GM21529 (cell line): ENCODE measurements around the gene KMT2D.
"Not testable (repeated sequence)": the region's sequence is repeated elsewhere in the genome, so short reads cannot be mapped to it uniquely, and the experiment has no call there.

Experiments used
- ATAC-seq: cut with Tn5 transposase; IDR thresholded peaks from one replicate; pipeline ENCODE4 v1.9.1; 2021; ENCODE audit not compliant: unreplicated experiment

KMT2D gene

DNA sequence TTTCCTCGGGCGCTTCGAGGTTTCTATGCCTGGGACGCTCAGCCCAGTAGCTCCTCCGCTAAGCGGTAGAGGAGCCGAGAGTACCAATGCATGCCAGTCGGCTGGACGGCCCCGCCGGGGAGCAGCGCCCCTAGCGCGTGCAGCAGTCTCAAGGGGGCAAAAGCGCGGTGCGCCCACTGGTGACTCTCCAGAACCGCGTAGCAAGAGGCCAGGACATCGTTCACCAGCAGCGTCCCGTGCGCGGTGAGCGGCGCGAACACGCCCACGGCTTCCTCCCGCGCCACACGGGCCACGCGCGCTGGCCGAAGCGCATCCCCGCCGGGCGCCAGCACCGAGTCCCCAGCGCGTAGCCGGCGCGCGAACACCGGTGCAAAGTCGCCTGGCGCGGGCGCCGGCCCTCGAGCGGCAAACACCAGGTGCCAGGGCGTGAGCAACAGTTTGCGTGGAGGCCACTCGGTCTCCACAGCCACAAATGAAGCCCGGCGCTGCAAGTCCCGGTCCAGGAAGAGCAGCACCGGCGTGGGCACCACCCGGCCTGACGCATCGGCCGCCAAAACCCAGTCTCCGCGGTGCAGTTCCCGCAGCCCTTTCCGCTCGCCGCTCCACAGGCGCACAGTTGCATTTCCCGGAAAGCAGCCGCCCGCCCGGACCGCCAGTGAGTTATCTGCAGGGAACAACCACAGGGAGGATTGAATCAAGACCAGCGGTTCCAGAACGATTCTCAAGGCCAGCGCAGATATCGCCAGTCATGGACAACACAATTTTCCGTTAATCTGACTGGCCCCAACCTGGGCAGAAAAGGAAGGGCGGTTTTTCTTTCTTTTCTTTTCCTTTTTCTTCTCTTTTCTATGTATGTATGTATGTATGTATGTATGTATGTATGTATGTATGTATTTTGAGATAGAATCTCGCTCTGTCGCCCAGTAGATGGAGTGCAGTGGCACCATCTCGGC, 29.5 kb upstream of the KMT2D start:
- ATAC-seq, result no peak

DNA sequence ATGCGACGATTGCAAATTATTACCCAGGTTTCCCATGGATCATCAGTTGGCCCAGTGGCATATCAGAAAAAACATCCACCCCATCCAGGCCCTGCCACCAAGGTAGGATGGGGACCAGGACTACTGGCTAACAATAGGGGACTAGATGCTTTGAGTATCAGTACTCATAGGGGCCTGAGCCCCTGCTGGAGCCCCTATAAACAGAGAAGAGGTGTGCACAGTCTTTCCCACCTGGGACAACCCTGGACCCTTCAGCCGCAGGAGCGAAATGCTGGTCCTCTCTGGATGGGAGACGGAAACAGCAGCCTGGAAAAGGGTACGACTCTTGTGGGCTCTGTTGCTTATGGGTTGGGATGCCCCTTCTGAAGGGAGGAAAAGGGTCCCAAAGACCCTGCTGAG, 28.3 kb upstream of the KMT2D start:
- ATAC-seq, result no peak

DNA sequence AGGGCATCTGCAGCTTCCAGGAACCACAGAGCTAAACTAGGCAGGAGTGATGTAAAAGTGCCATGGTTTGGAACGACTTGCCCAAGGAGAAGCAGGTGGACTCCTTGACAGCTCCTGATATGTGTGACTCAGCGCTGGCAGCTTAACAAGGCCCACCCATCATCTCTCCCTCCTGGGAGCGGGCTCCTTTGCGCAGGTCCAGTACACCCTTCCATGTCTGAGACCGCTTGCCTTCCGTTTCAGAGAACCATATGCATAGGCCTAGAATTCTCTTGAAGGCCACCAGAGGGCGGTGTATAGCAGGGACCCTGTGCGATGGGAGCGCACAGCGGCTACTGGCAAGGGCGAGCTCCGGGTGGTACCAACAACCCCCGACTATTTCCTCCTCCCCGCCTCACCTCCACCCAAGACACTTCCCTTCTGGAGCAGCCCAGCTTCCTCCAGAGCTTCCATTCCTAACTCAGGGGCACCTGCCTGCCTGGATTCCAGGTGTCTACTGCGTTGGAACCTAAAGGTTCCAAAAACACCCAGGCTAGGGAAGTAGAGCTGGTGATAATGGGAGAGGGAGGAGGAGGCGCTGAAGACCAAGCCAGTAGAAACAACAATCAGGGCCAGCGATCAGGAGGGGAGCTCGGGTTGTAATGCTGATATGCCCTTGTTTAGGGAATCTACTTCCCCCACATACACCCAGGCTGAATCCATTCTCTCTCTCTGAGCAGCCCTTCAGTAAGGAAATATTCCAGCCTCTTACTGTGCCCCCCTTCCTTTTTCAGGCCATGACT, 27.7 kb upstream of the KMT2D start:
- peak; percentile 87 for ATAC-seq

DNA sequence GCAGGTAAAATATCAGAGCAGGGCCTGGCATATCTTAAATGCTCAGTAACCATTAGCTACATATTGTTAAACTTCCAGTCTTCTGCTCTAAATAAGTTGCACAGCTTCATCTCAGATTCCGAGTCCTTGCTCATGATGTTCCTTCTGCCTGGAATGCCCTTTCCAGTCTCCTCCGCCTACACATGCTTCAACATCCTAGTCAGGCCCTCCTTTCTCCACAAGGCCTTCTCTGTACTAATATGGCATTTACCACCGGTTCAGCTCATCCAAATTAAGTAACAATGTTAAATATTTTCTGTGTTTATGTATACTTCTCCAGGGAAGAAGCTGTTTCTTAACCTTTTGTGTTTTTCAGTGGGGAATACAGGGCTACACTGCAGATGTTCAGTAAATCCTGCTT, 25.5 kb upstream of the KMT2D start:
- ATAC-seq, result no peak

DNA sequence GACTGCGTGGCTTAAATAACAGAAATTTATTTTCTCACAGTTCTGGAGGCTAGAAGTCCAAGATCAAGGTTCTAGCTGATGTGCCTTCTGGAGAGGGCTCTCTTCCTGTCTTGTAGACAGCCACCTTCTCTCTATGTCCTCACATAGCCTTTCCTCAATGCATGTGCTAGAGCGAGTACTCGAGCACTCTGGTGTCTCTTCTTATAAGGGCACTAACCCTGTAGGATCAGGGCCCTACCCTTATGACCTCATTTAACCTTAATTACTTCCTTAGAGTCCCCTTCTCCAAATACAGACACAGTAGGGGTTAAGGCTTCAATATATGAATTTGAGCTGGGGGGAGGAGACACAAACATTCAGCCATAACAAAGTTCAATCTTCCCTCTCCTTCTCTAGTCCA, 23.8 kb upstream of the KMT2D start:
- ATAC-seq, result no peak

DNA sequence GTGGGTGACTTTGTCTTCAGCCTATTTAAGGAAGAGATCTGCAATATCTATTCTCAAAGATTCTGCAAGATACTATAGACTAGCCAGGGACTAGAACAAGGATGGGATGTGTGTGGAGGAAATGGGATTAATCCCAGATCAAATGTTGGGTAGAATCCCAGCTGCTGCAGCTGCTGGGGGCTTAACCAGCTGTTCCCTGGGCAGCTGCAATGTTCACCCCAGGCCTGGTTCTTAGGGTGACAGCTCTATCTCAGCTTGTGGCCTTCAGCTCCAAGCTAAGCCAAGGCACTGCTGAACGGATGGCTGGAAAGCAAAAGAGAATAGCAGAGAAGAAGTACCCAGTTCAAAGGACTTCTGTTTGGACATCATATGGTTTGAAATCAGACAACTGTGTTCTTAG, 19.2 kb upstream of the KMT2D start:
- no peak for ATAC-seq

DNA sequence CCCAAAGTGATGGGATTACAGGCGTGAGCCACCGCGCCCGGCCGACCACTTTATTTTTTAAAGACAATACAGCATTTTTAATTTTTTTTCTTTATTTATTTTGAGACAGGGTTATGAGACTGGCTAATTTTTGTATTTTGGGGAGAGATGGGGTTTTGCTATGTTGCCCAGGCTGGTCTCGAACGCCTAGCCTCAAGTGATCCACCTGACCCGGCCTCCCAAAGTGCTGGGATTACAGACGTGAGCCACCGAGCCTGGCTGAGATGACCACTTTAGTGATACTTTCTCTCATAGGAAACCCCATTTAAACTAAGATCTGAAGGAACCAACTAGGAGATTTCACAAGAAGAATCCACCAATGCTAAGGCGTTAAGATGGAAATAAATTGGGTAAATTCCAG, 10.4 kb upstream of the KMT2D start:
- no peak for ATAC-seq

DNA sequence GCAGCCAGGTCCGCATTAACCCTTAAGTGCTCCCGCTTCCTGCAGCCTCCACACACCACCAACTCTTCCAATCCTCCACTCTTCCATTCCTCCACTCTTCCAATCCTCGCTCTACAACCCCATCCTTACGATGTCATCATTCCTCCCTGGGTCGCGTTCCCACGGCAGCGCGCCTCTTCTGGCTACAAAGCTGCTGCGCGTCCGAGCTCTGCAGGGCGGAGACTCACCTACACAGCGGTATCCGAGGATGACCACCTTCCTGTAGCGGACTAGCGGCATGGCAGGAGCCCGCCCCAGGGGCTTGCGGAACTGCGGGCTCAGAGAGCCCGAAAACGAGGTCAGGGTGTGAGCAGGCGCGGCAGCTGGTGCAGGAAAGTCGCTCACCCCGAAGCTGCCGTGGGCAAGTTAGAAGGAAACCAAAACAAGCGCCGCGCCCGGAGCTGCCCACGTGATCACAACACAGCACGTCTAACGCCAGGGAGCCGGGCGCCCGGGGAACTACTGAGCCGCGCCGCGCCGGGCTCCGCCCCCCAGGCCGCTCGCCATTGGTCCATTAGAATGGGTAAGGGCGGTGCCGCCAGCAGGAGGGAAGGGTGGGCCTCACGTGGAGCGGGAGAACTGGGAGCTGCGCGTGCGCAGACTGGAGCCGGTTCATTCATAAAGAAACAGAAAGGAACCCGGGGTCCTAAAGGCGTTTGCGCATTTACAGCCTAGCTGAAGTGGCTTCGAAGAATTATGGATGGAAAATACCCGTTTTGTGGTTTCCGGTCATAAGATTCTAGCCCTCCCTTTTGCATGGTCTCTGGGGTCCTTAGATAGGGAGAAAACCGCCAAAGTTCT, 9.1 kb upstream of the KMT2D start, which contains the start of gene RHEBL1:
Gene RHEBL1, minus strand, starts transcription at position 473 of the 840 bp plus-strand sequence. Its CDS starts 194 bp downstream, at position 279.
- peak; percentile 97 for ATAC-seq

DNA sequence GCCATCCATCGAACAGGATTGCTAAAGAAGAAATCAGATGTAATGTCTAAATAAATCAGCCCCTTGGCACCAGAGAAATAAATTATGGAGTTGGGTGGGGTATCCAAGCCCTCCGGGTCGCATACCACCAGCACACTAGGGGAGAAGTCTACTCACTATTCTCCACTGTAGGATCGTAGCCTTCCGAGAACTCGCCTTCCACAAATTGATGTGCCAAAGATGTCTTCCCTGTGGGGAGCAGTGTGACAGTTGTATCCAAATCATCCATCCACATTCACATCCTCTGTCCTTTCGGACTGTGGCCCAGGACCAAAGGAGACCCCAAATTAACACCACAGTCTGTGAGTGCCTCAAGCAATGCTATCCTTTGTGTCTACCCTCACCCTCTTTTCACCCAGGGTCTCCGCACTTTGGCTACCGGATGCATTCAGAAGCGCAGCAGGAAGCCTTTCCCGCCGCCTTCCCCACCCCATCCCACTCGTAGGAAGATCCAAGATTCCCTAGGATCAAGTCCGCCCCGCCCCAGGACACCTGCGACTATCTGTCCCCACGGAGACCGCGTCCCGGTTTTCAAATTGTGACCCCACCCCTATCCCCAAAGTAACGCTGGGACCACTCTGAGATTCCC, 8.4 kb upstream of the KMT2D start:
- no peak for ATAC-seq

DNA sequence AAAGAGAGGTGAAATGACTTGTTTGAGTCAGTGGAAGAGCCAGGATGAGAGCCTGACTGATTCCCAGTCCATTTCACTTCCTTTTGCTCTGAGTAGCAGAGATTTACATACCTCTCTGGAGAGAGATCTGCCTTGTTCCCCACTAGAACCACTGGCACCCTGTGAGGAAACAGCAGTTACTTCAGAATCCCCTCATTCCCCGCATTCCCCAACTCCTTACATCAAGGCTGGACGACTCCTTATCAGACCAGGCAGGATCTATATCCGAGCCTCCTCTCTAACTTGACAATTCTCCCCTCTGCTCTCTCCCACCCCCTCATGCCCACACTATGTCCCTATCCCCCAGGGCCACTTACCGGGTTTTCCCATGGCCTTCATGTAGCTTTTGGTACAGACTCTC, 5.5 kb upstream of the KMT2D start:
- no peak for ATAC-seq

DNA sequence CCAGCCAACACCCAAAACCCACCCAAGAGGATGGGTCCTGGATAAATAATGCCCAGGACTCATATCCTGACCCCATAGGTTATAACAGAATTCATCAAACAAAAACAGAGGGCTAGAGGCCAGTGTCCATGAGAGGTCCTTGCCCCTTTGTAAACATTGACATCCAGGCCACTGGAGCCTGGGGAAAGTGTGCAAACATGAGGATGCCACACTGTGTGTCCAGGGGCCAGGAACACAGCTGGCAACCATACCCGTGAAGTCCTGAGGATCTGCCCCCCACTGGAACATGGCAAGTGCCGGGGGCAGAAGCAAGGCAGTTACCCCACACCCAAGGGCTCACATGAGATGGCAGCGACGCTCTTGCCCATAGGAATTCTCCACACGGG, 4.2 kb upstream of the KMT2D start:
- no peak for ATAC-seq

DNA sequence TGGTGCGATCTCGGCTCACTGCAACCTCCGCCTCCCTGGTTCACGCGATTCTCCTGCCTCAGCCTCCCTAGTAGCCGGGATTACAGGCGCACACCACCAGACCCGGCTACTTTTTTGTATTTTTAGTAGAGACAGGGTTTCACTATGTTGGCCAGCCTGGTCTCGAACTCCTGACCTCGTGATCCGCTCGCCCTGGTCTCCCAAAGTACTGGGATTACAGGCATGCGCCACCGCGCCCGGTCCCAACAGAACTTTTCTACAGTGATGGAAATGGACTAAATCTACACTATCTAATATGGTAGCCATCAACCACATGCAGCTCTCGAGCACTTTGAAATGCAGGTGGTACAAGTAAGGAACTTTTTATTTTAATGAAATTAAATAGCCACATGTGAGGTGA, 1.3 kb upstream of the KMT2D start:
- ATAC-seq, result not testable (repeated sequence)

DNA sequence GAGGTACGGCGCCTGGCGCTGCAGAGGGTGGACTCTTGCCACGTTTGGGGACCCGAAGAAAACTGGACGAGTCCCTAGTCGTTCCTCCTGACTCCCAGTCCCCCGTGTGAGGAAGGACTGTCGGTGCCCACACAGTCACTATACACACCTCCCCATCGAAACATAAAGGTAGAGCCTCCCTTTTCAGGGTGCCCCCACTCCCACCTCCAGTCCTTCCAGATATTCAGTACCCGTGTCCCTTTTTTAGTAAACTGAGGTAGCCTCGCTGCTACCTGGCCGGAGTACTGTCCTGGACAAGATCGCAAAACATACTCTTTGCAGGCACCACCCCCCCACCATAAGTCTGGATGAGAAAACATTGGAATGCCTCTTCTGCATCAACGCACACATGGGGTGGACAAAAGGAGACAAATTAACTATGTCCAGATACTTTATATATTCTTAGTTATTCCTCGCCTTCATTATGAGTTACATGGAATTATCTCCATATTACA, 610 bp upstream of the KMT2D start:
- ATAC-seq, result peak; percentile 1

DNA sequence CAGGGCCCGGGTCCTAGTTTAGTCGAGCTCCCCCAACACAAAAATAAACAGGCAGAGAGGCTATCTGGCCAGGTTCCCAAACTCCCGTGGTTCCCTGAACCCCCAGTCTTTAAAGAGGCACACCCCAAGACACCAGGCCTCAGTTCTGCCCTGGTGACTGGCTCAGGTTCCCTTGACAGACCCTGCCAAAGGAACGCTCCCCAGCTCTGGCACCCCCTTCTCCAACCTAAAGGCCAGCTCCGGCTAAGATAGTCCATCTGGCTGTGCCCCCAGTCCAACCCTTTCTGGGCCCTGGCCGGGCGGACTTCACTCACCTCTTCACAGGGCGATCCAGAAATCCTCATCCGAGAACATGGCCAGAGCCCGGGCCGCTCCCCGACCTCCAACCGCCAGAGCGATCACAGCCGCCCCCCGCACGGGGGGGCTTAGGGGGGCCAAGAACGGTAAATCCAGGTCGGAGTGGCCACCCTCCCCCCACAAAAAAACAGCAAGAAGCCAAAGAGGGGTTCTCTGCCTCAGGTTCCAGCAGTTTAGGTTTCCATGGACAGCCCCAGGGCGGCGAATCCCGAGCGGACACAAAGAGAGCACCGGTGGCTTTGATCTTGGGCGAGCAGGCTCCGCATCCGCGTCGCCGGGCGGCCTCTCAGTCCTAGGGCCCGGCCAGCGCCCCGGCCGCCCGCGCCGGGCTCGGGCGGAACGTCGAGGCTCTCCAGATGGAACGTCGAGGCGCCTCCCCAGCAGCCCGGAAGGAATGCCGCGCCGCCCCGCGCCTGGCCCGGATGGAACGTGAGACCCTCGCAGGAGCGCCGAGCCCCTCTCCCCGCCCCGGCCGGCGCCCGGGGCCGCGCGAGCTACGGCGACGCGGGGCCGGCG, 1.1 kb downstream of the KMT2D start:
- ATAC-seq, result peak; percentile 13

DNA sequence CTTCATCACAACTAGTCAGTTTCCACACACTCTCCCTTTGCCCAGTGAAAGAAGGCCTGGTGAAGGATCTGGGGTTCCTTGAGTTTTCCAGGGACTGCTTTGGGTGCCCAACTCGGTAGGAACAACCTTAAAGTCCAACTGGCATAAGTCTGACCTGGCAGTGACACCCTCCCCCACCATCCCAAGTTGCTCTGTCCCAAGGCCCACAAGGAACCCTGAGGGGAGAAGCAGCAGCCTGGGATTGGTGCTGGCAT, 1.6 kb downstream of the KMT2D start:
- no peak for ATAC-seq

DNA sequence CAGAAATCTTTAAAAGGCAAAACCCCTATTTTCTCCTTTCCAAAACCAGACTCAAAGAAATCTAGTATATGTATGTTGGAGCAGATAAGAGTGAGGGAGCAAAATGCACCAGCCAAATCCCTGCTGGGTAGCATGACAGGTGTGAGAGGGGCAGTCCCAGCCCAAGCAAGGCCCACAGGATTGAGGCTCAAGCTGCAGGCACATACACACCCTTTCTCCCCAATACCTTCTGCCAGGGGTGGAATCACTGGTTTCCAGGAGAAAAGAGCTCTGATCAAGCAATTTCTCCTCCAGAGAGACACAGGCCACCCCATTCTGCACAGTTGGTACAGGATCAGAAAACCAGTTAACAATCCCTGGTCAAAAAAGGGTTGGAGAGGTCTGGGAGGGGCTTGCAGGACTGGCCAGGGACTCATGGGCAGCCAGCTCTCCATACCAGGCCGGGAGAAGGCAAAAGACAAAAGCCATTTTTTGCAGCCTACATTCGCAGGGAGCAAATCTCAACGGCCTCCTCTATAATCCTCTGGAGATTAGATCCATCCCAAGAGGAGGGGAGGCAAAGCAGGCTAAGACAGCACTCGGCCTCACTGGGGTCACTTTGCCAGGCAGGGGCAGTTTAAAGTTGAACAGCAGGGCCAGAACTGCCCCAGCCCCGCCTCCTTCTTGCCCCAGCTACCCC, 2.1 kb downstream of the KMT2D start:
- ATAC-seq, result no peak

DNA sequence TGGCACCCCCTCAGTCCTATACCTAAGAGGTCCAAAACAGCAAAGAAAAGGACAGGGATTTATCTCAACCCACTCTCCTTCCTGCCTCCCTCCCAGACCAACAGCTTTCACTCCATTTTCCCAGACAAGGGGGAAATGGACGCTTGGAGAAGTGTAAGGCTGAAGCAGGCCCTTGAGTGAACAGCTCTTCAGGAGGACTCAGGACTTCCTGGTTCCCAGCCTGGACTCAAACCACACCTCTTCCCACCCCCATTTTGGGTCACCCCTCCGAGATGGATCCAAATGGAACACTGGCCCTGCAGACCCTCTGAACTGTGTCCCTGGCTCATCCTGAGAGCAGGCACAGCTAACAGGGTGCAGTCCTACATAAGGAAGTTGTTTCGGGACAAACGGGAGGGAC, 2.7 kb downstream of the KMT2D start:
- ATAC-seq, result no peak

DNA sequence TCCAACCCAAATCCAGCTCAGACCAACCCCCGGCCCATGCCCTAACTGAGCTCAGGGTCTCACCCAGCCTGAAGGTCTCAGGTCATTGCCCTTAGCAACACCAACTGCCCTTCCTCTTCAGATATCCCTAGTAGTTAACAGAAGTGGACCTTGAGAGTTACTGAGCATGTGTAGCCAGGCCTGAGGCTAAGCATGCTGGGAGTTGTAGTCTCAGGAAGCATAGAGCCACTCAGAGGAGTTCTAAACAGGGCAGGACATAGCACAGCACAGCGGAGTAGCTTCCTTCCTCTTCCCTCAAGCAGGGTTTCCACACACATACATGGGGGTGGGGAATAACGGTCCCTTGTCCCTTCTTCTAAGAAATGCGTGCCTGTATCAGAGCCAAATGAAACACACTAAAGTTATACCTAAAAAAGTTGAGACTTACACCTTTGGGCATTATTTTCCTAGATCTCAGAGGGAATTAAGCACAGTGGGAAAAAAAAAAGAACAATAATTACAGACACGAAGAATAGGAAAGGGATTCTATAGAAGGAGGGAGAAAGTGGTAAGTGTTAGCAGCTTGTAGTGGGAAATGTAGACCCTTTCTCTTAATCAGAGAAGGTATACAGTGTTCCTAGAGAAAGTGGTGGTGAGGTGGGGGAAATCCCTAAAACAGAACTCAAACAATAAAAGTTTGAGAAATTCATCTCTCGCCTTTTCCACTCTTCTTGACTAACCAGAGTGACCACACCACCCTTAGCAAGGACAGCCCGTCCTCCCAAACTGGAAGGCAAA, 4.4 kb downstream of the KMT2D start:
- ATAC-seq, result peak; percentile 71

DNA sequence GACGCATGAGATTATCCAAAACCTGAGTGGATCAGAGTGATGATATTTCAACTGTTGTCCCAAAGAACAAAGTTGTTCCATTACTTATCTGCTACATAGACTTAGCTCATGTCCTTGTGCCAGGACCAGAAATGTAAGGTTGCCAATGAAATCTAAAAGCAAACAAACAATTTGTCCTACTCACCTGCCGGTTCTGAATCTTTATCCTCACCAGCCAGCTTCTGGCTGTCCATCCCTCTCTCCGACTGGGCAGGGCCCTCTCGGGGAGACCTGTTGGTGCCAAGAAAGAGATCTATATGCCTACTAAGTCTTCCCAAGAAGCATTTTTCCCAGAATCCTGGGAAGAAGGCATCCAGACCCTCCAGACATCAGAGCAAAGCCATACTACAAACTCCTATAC, 5.5 kb downstream of the KMT2D start:
- ATAC-seq, result no peak
